ENCODE measurements around the gene KIF1B.
"Not testable (repeated sequence)": the region's sequence is repeated elsewhere in the genome, so short reads cannot be mapped to it uniquely, and the experiment has no call there.

KIF1B gene

DNA sequence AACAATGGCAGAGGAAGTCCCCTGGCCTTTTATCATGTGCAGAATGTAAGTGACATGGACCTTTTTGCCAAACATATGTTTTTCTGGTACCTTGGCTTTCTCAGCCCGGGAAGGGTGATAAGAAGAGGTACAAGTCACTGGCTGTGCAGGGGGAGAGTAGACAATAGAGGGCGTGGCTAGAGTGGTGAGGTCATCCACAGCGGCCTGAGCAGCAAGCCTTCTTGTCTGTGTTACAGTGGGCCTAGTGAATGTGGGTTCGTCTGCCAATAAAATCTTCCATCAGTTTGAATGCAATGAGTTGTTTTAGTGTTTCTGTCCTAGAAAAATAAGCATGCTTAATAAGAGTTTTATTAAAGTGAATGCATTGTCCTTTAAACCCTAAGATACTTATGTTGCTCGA is 129.4 kb downstream of the KIF1B start:
- DNase-seq = no peak

DNA sequence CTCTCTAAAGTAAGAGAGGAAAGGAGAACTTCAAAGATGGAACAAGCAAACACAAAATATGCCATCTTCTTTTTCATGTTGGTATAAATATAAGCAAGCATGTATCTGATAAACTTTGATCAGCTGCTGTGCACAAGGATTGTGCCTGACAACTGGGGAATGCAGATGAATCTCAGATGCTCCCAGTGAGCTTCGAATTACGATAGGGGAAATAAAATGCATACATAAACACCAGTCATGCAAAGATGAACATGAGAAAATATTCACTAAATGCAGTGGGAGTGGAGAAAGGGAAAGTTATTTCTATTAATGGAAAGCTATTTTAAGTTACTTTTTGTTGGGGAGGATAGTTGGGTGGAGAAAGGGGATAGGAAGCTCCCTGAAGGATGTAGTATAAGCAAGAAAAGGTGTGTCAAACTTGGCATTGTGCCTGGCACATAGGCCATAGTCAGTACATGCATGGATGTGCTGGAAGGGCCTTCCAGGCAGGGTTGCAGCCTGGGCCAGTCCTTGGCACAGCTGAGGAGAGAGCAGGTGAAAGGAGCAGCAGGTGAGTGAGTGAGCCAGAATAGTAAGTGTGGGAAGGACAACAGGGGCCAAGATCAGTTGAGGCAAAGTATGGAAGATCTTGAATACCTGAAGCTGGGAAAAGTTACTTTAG is 130.7 kb downstream of the KIF1B start:
- no peak for DNase-seq

DNA sequence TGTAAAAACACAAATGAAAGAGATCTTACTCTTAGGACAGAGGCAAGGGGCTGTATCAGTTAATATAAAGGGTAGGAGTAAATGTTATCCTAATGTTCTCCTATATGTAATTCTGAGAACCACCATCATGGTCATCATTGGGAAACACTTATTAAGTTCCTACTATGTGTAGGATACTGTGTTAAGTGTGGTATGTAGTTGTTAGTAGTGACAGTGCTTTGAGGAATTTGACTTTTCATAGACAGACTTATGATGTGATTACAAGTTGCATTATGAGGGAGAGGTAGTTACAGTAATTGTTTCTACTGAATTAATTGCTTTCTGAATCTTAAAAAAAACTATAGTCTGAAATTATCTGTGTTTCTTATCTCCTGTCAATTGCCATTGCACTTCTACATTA is 136.7 kb downstream of the KIF1B start:
- no peak for DNase-seq

- no peak for DNase-seq
These were observed 142.9 kb downstream of the KIF1B start for GRCh38 chr1:10353282-10353681.

DNA sequence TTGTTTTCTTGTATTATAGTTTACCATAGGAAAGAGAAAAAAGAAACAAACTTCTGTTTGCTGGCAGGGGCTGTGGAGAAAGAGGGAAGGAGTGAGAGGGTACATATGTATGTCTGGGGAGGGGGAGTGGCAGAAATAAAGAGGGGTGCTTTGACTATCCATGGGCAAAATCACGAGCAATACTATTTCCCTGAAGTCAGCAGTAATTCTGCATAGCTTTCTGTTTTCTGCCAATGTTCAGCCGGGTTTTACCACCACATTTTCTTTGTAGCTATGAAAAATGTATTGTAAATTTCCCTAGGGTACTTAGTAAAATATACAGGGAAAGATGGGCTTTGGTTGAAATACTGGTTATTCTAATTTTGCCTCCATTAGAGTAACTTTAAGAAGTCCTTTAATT is 143.3 kb downstream of the KIF1B start:
- DNase-seq = no peak

DNA sequence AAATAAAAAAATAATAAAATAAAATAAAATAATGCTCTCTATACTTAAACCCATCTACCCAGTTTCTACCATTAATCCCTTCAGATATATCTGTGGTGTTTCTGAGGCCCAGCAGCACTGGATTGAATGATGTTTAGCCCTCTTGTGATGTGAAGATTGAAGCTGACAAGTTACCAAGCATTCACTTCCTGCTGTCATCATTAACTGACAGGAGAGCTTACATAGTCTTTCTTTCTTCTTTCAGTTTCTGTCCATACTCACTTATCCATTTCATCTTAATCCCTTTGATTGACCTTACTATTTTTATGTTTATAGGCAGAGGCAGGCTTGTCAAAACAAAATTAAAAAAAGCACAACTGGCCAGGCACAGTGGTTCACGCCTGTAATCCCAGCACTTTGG is 149.7 kb downstream of the KIF1B start:
- DNase-seq = no peak

- no peak for DNase-seq
These were observed 151.1 kb downstream of the KIF1B start for GRCh38 chr1:10361515-10361914.

DNA sequence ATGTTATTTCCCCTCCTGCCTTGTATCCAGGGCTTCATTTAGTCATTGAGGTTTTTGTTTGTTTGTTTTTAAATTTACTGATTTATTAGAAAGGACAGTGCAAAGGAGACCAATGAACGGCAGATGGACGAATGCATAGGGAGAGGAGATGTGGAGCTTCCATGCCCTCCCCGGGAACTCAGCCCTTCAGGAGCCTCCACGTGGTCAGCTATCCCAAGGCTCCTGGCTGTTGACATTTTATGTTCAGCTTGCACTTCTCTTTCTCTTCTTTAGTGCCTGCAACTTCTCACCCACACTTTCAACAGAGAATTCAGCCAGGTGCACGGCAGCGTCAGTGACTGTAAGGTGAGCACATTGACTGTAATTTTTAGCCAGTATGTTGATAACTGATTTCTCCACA is 157.8 kb downstream of the KIF1B start:
- no peak for DNase-seq

DNA sequence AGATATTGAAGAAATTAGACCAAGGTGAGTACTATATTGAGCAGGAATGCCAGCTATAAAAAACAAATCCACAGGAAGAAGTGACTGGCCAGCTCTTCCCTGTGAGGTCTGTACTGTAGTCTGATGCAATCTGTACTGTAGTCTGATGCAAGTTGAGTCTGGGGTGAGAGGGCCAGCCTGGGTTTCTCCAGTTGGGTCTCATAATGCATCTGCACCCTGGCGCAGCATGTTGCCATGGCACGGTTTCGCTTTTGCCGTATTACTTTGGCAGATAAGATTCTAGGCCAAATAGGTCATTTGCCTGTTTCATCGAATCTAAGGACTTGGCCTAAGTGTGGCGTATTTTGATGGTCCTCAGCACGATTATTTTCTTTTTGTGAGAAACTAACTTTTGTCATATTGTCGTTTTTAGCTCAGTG is 164.1 kb downstream of the KIF1B start:
- DNase-seq = no peak

GRCh38 chr1:10377365-10378029 is 167.1 kb downstream of the KIF1B start:
- not testable (repeated sequence) for DNase-seq

- no peak for DNase-seq
These were observed 167.9 kb downstream of the KIF1B start for GRCh38 chr1:10378081-10378841.

- no peak for DNase-seq
These were observed 168.8 kb downstream of the KIF1B start for GRCh38 chr1:10379101-10379620.

DNA sequence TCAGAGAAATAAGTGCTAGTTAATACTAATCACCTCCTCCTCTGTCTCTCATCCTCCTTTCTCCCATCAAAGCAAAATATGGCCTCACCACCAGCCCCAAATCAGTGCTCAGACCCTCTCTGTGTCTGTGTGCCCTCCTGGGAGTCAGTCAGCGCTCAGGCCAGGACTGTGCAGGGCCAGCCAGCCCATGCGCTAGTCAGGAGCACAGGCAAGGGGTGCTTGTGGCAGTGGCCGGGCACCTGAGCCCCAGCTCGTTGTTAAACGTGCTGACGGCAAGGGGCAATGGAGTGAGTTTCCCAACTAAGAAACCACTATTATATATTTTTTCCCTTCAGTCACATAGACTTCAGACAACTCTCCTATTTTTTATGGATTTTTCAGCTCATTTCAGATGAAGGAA is 169.3 kb downstream of the KIF1B start:
- no peak for DNase-seq

GRCh38 chr1:10380594-10381275 is 170.4 kb downstream of the KIF1B start:
- no peak for DNase-seq

- DNase-seq = no peak
These were observed 173.3 kb downstream of the KIF1B start for GRCh38 chr1:10383630-10384029.

- DNase-seq = no peak
These were observed 173.8 kb downstream of the KIF1B start for GRCh38 chr1:10384219-10384618.

GRCh38 chr1:10386761-10387676 is 176.6 kb downstream of the KIF1B start:
- no peak for DNase-seq

- no peak for DNase-seq
These were observed 177.5 kb downstream of the KIF1B start for GRCh38 chr1:10387677-10388386.

DNA sequence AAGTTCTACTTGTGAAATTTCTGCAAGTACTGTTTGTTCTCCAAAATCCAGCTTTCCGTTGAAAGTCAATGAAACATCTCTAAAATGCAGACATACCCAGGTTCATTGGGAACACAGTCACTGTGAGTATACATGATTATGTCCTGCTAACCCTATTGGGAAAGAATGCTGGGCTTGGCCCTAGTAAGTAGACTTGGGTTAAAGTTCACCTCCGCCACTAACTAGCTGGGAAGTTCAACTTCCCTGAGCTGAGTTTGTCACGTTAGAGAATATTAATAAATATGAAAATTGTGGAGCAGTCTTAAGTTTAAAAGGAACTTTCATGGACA is 178.0 kb downstream of the KIF1B start:
- no peak for DNase-seq

DNA sequence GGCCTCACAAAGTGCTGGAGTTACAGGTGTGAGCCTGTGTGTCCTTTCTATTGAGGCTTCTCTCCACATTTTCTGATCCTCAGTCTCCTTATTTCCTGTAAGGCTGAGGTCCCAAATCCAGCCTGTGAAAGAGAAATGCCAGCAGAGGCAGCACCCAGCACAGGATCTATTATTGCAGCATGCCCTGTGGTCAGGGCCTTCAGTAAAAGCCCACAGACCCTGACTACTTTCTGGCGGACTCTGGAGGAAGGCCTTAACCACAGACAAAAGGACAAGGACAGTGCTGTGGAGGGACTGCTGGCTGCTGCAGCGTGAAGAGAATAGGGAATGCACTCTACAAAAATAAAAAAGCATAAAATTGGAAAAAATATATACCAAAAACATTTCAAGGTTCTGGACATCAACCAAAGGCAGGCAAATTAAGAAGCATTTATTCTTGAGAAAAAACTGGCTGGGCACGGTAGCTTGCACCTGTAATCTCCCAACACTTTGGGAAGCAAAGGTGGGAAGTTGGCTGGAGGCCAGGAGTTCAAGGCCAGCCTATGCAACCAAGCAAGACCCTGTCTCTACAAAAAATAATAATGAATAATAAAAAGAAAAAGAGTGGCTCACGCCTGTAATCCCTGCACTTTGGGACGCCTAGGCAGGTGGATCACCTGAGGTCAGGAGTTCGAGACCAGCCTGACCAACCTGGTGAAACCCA is 179.1 kb downstream of the KIF1B start:
- DNase-seq = no peak

GRCh38 chr1:10396870-10397269 is 186.5 kb downstream of the KIF1B start:
- DNase-seq = no peak
